ENCODE measurements around the gene ZNF681. TPM values are rescaled to one million over a fixed set of nuclear protein-coding genes. Genes with fewer than 3 reads are reported as not detected.

ZNF681 gene
- total and polyA plus RNA-seq, 9 of the 15 experiments (the other 6 are each of a cell fraction or from before 2014, with no cell fraction given) = 2.8 to 8.6 (median 4.1) TPM

DNA sequence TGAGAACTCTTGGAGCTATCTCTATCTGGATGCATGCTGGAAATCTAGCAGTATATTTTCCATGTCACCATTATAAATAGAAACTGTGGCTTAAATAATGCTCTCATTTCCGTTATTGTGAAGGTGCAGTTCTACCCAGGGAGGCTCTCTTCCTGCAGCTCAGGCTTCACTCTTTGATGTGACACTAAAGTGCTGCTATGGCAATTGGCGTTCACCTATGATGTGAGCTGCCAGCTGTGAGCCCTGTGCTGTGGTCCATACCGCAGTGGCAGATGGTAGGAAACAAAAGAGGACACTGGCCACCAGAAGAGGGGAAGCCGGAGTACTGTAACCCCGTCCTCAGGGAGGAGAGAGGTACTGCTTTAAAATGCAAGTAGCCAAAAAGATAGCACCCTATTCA is 40.6 kb upstream of the ZNF681 start (continued):
- TF ChIP-seq, protein P1, sequence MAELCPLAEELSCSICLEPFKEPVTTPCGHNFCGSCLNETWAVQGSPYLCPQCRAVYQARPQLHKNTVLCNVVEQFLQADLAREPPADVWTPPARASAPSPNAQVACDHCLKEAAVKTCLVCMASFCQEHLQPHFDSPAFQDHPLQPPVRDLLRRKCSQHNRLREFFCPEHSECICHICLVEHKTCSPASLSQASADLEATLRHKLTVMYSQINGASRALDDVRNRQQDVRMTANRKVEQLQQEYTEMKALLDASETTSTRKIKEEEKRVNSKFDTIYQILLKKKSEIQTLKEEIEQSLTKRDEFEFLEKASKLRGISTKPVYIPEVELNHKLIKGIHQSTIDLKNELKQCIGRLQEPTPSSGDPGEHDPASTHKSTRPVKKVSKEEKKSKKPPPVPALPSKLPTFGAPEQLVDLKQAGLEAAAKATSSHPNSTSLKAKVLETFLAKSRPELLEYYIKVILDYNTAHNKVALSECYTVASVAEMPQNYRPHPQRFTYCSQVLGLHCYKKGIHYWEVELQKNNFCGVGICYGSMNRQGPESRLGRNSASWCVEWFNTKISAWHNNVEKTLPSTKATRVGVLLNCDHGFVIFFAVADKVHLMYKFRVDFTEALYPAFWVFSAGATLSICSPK (IDR thresholded peaks at IDR 0.05; ENCODE audit: borderline replicate concordance) = no peak
- no peak for TF ChIP-seq ZNF197 (CRISPR knock-in tag; IDR thresholded peaks at IDR 0.05; ENCODE audit: low read depth)
- TF ChIP-seq, protein P2, sequence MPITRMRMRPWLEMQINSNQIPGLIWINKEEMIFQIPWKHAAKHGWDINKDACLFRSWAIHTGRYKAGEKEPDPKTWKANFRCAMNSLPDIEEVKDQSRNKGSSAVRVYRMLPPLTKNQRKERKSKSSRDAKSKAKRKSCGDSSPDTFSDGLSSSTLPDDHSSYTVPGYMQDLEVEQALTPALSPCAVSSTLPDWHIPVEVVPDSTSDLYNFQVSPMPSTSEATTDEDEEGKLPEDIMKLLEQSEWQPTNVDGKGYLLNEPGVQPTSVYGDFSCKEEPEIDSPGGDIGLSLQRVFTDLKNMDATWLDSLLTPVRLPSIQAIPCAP (CRISPR knock-in tag; IDR thresholded peaks at IDR 0.05; ENCODE audit: borderline replicate concordance) = no peak
- TF ChIP-seq, protein P3, sequence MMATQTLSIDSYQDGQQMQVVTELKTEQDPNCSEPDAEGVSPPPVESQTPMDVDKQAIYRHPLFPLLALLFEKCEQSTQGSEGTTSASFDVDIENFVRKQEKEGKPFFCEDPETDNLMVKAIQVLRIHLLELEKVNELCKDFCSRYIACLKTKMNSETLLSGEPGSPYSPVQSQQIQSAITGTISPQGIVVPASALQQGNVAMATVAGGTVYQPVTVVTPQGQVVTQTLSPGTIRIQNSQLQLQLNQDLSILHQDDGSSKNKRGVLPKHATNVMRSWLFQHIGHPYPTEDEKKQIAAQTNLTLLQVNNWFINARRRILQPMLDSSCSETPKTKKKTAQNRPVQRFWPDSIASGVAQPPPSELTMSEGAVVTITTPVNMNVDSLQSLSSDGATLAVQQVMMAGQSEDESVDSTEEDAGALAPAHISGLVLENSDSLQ (IDR thresholded peaks at IDR 0.05) = no peak

DNA sequence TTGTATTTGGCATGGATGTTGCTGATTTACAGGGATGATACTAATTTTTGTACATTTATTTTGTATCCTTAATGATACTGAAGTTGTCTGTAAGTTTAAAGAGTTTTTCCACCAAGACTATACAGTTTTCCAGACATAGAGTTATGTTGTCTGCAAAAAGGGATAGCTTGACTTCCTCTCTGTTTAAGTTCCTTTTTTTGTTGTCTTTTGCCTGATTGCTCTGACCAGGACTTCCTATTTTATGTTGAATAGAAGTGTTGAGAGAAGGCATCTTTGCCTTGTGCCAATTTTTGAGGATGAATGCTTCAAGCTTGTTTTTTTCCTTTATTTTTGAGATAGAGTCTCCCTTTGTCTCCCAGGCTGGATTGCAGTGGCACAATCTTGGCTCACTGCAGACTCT is 36.8 kb upstream of the ZNF681 start:
- H2AFZ ChIP-seq (ENCODE audit: low read depth, low read length) = no peak overlapping the region
- H3K9me1 ChIP-seq (ENCODE audit: control insufficient read depth, insufficient read depth, low read length) = no peaks in the 10 kb centered on the region
- peaks cover 41% of the 10 kb centered on the region for H3K79me2 ChIP-seq (ENCODE audit: control insufficient read depth, insufficient read depth, low read length)
- no peaks in the 10 kb centered on the region for H3K9me3 ChIP-seq (replicated peaks; ENCODE audit: control insufficient read depth, insufficient read depth, low read depth, low read length)
- H3K27me3 ChIP-seq (ENCODE audit: control insufficient read depth in 2 of 2, insufficient read depth in 2 of 2, low read length in 2 of 2) = no peaks in the 10 kb centered on the region
- H3K27ac ChIP-seq (ENCODE audit: extremely low read depth, low read depth, low read length) = no peak overlapping the region
- TF ChIP-seq TAF9B (IDR thresholded peaks at IDR 0.05; ENCODE audit: partially characterized antibody) (no peak), SPI1 (IDR thresholded peaks at IDR 0.05; ENCODE audit: borderline replicate concordance, low read depth, low read length) (peak; percentile 49; the same call in 1 of the 2 replicates)
- TF ChIP-seq, protein P4, sequence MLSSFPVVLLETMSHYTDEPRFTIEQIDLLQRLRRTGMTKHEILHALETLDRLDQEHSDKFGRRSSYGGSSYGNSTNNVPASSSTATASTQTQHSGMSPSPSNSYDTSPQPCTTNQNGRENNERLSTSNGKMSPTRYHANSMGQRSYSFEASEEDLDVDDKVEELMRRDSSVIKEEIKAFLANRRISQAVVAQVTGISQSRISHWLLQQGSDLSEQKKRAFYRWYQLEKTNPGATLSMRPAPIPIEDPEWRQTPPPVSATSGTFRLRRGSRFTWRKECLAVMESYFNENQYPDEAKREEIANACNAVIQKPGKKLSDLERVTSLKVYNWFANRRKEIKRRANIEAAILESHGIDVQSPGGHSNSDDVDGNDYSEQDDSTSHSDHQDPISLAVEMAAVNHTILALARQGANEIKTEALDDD (IDR thresholded peaks at IDR 0.05) = no peak
- ChIA-PET CTCF (ENCODE audit: low intra/inter-chr PET ratio) (no interaction called here), POLR2A (no interaction called here)
- H3K4me1 ChIP-seq (replicated peaks in 1 of 2; ENCODE audit: control insufficient read depth in 2 of 2, insufficient read depth in 2 of 2, low read length in 2 of 2) = no peaks in the 10 kb centered on the region
- BruUV-seq (replicated peaks) = no TSS peak
- H4K20me1 ChIP-seq (replicated peaks; ENCODE audit: control insufficient read depth, insufficient read depth, low read length) = no peaks in the 10 kb centered on the region
- H3K9ac ChIP-seq (ENCODE audit: insufficient read depth in 1 of 2, low read depth in 2 of 2, low read length in 2 of 2) = no peak overlapping the region
- in situ Hi-C loops (cut with MboI) = loop anchor here (5.0 kb wide), 1 partner anchor 418 kb away; no protein-coding TSS in a partner anchor
- FAIRE-seq = no peak
- intact Hi-C loops (cut with micrococcal nuclease) = no loop called here
- H3K4me3 ChIP-seq = no peak overlapping the region
- ATAC-seq = no peak
- H3K36me3 ChIP-seq (ENCODE audit: control insufficient read depth, insufficient read depth, low read length) = no peaks in the 10 kb centered on the region
- no peak for DNase-seq (ENCODE audit: extremely low read depth in 1 of 4, low spot score in 3 of 4)
- no peak overlapping the region for H3K4me2 ChIP-seq (ENCODE audit: insufficient read depth, low read length)
